ENCODE data around the gene FYB1.
A peak's percentile ranks its signal among the peaks of the same experiment; 100 is the strongest.

The FYB1 gene

GRCh38 chr5:39138892-39139291 lies 80.5 kb downstream of the FYB1 start:
- no CpG with 5 or more reads among the region's 2 CpGs for WGBS (ENCODE audit: insufficient coverage, insufficient read length)
- no peaks in the 10 kb centered on the region for H3K27me3 ChIP-seq (ENCODE audit: control insufficient read depth, insufficient read depth, low read length)
- no peaks in the 10 kb centered on the region for H3K36me3 ChIP-seq (ENCODE audit: control insufficient read depth, insufficient read depth, low read length)

GRCh38 chr5:39137819-39138451 lies 81.4 kb downstream of the FYB1 start:
- H3K9me3 ChIP-seq (ENCODE audit: control insufficient read depth, insufficient read depth, low read length): no peaks in the 10 kb centered on the region
- peak; percentile 5 for DNase-seq (ENCODE audit: low read depth, low spot score)
- no peak overlapping the region for H3K4me3 ChIP-seq (ENCODE audit: low read length)
- H3K27me3 ChIP-seq (ENCODE audit: control insufficient read depth, insufficient read depth, low read length): no peaks in the 10 kb centered on the region
- H3K27ac ChIP-seq (ENCODE audit: low read length): no peak overlapping the region
- no peaks in the 10 kb centered on the region for H3K36me3 ChIP-seq (ENCODE audit: control insufficient read depth, insufficient read depth, low read length)
- H3K4me1 ChIP-seq (ENCODE audit: control insufficient read depth, insufficient read depth, low read length): no peaks in the 10 kb centered on the region
- WGBS (ENCODE audit: insufficient coverage, insufficient read length): no CpG with 5 or more reads among the region's 9 CpGs

More at GRCh38 chr5:39138892-39139291, 80.5 kb downstream of the FYB1 start:
- Histone ChIP-seq H3K27ac (ENCODE audit: low read length) (no peak overlapping the region), H3K4me1 (ENCODE audit: control insufficient read depth, insufficient read depth, low read length) (no peaks in the 10 kb centered on the region), H3K4me3 (ENCODE audit: low read length) (no peak overlapping the region), H3K9me3 (ENCODE audit: control insufficient read depth, insufficient read depth, low read length) (no peaks in the 10 kb centered on the region)
- DNase-seq (ENCODE audit: low read depth, low spot score): no peak

GRCh38 chr5:39137391-39137790 lies 82.0 kb downstream of the FYB1 start:
- Histone ChIP-seq H3K9me3 (ENCODE audit: control insufficient read depth, insufficient read depth, low read length) (no peaks in the 10 kb centered on the region), H3K4me3 (ENCODE audit: low read length) (no peak overlapping the region), H3K27me3 (ENCODE audit: control insufficient read depth, insufficient read depth, low read length) (no peaks in the 10 kb centered on the region), H3K4me1 (ENCODE audit: control insufficient read depth, insufficient read depth, low read length) (no peaks in the 10 kb centered on the region), H3K36me3 (ENCODE audit: control insufficient read depth, insufficient read depth, low read length) (no peaks in the 10 kb centered on the region), H3K27ac (ENCODE audit: low read length) (no peak overlapping the region)
- WGBS (ENCODE audit: insufficient coverage, insufficient read length): no CpG with 5 or more reads among the region's 2 CpGs
- DNase-seq (ENCODE audit: low read depth, low spot score): no peak

GRCh38 chr5:39132792-39133191 lies 86.6 kb downstream of the FYB1 start:
- DNase-seq (ENCODE audit: low read depth, low spot score): no peak
- no peaks in the 10 kb centered on the region for H3K36me3 ChIP-seq (ENCODE audit: control insufficient read depth, insufficient read depth, low read length)
- no peaks in the 10 kb centered on the region for H3K9me3 ChIP-seq (ENCODE audit: control insufficient read depth, insufficient read depth, low read length)
- no peak overlapping the region for H3K4me3 ChIP-seq (ENCODE audit: low read length)
- H3K4me1 ChIP-seq (ENCODE audit: control insufficient read depth, insufficient read depth, low read length): no peaks in the 10 kb centered on the region
- H3K27me3 ChIP-seq (ENCODE audit: control insufficient read depth, insufficient read depth, low read length): no peaks in the 10 kb centered on the region
- WGBS (ENCODE audit: insufficient coverage, insufficient read length): no CpG with 5 or more reads among the region's 3 CpGs
- H3K27ac ChIP-seq (ENCODE audit: low read length): no peak overlapping the region

GRCh38 chr5:39132128-39132447 lies 87.3 kb downstream of the FYB1 start:
- H3K27ac ChIP-seq (ENCODE audit: low read length): no peak overlapping the region
- H3K4me1 ChIP-seq (ENCODE audit: control insufficient read depth, insufficient read depth, low read length): no peaks in the 10 kb centered on the region
- no CpG with 5 or more reads among the region's 3 CpGs for WGBS (ENCODE audit: insufficient coverage, insufficient read length)
- DNase-seq (ENCODE audit: low read depth, low spot score): no peak
- no peaks in the 10 kb centered on the region for H3K36me3 ChIP-seq (ENCODE audit: control insufficient read depth, insufficient read depth, low read length)
- no peak overlapping the region for H3K4me3 ChIP-seq (ENCODE audit: low read length)
- no peaks in the 10 kb centered on the region for H3K27me3 ChIP-seq (ENCODE audit: control insufficient read depth, insufficient read depth, low read length)
- H3K9me3 ChIP-seq (ENCODE audit: control insufficient read depth, insufficient read depth, low read length): no peaks in the 10 kb centered on the region

GRCh38 chr5:39131210-39132127 lies 87.9 kb downstream of the FYB1 start:
- H3K36me3 ChIP-seq (ENCODE audit: control insufficient read depth, insufficient read depth, low read length): no peaks in the 10 kb centered on the region
- no CpG with 5 or more reads among the region's 3 CpGs for WGBS (ENCODE audit: insufficient coverage, insufficient read length)
- H3K9me3 ChIP-seq (ENCODE audit: control insufficient read depth, insufficient read depth, low read length): no peaks in the 10 kb centered on the region
- no peaks in the 10 kb centered on the region for H3K4me1 ChIP-seq (ENCODE audit: control insufficient read depth, insufficient read depth, low read length)
- H3K27ac ChIP-seq (ENCODE audit: low read length): no peak overlapping the region
- no peaks in the 10 kb centered on the region for H3K27me3 ChIP-seq (ENCODE audit: control insufficient read depth, insufficient read depth, low read length)
- no peak for DNase-seq (ENCODE audit: low read depth, low spot score)
- no peak overlapping the region for H3K4me3 ChIP-seq (ENCODE audit: low read length)

- Histone ChIP-seq H3K36me3 (ENCODE audit: control insufficient read depth, insufficient read depth, low read length) (no peaks in the 10 kb centered on the region), H3K4me3 (ENCODE audit: low read length) (no peak overlapping the region), H3K27me3 (ENCODE audit: control insufficient read depth, insufficient read depth, low read length) (no peaks in the 10 kb centered on the region), H3K4me1 (ENCODE audit: control insufficient read depth, insufficient read depth, low read length) (no peaks in the 10 kb centered on the region), H3K27ac (ENCODE audit: low read length) (no peak overlapping the region), H3K9me3 (ENCODE audit: control insufficient read depth, insufficient read depth, low read length) (no peaks in the 10 kb centered on the region)
- no CpG with 5 or more reads among the region's 1 CpG for WGBS (ENCODE audit: insufficient coverage, insufficient read length)
- DNase-seq (ENCODE audit: low read depth, low spot score): no peak
Observed at GRCh38 chr5:39130716-39131115, 88.6 kb downstream of the FYB1 start.

GRCh38 chr5:39121922-39122321 lies 97.4 kb downstream of the FYB1 start:
- no peak for DNase-seq (ENCODE audit: low read depth, low spot score)
- no CpG with 5 or more reads among the region's 2 CpGs for WGBS (ENCODE audit: insufficient coverage, insufficient read length)

GRCh38 chr5:39121315-39121714 lies 98.0 kb downstream of the FYB1 start:
- no peaks in the 10 kb centered on the region for H3K9me3 ChIP-seq (ENCODE audit: control insufficient read depth, insufficient read depth, low read length)
- H3K27me3 ChIP-seq (ENCODE audit: control insufficient read depth, insufficient read depth, low read length): no peaks in the 10 kb centered on the region
- DNase-seq (ENCODE audit: low read depth, low spot score): no peak
- no peak overlapping the region for H3K4me3 ChIP-seq (ENCODE audit: low read length)
- no CpG with 5 or more reads among the region's 1 CpG for WGBS (ENCODE audit: insufficient coverage, insufficient read length)
- H3K27ac ChIP-seq (ENCODE audit: low read length): no peak overlapping the region
- no peaks in the 10 kb centered on the region for H3K36me3 ChIP-seq (ENCODE audit: control insufficient read depth, insufficient read depth, low read length)
- H3K4me1 ChIP-seq (ENCODE audit: control insufficient read depth, insufficient read depth, low read length): no peaks in the 10 kb centered on the region

More at GRCh38 chr5:39121922-39122321, 97.4 kb downstream of the FYB1 start:
- Histone ChIP-seq H3K27me3 (ENCODE audit: control insufficient read depth, insufficient read depth, low read length) (no peaks in the 10 kb centered on the region), H3K36me3 (ENCODE audit: control insufficient read depth, insufficient read depth, low read length) (no peaks in the 10 kb centered on the region), H3K27ac (ENCODE audit: low read length) (no peak overlapping the region), H3K9me3 (ENCODE audit: control insufficient read depth, insufficient read depth, low read length) (no peaks in the 10 kb centered on the region), H3K4me3 (ENCODE audit: low read length) (no peak overlapping the region), H3K4me1 (ENCODE audit: control insufficient read depth, insufficient read depth, low read length) (no peaks in the 10 kb centered on the region)

- no peaks in the 10 kb centered on the region for H3K27me3 ChIP-seq (ENCODE audit: control insufficient read depth, insufficient read depth, low read length)
- DNase-seq (ENCODE audit: low read depth, low spot score): no peak
- no peaks in the 10 kb centered on the region for H3K4me1 ChIP-seq (ENCODE audit: control insufficient read depth, insufficient read depth, low read length)
- WGBS (ENCODE audit: insufficient coverage, insufficient read length): no CpG with 5 or more reads among the region's 1 CpG
- no peaks in the 10 kb centered on the region for H3K9me3 ChIP-seq (ENCODE audit: control insufficient read depth, insufficient read depth, low read length)
- H3K36me3 ChIP-seq (ENCODE audit: control insufficient read depth, insufficient read depth, low read length): no peaks in the 10 kb centered on the region
- no peak overlapping the region for H3K27ac ChIP-seq (ENCODE audit: low read length)
- H3K4me3 ChIP-seq (ENCODE audit: low read length): no peak overlapping the region
Observed at GRCh38 chr5:39120052-39120420, 99.3 kb downstream of the FYB1 start.

Measured in iPS DF 6.9 (cell line).